HG03342 (cell line): ENCODE results near the gene THRA.

Source experiments
- ATAC-seq: cut with Tn5 transposase; IDR thresholded peaks from one replicate; pipeline ENCODE4 v1.9.1; 2021; ENCODE audit warnings: mild to moderate bottlenecking, moderate library complexity; ENCODE audit not compliant: unreplicated experiment

Gene THRA

GRCh38 chr17:40098846-40099618 lies 36.3 kb downstream of the THRA start:
- ATAC-seq: peak; percentile 55

GRCh38 chr17:40099619-40100418 lies 37.1 kb downstream of the THRA start:
- no peak for ATAC-seq

GRCh38 chr17:40100419-40100668 lies 37.6 kb downstream of the THRA start, which contains the start of gene NR1D1:
TSS of gene NR1D1 (minus strand) at chr17:40100589. CDS start at chr17:40100094, 495 bp downstream.
- no peak for ATAC-seq

- ATAC-seq: no peak
Observed at GRCh38 chr17:40100669-40101366, 38.1 kb downstream of the THRA start.

- ATAC-seq: no peak
Observed at GRCh38 chr17:40101367-40102210, 38.8 kb downstream of the THRA start.

- ATAC-seq: no peak
Observed at GRCh38 chr17:40103071-40103661, 40.4 kb downstream of the THRA start.

- no peak for ATAC-seq
Observed at GRCh38 chr17:40103688-40104087, 40.9 kb downstream of the THRA start.

- no peak for ATAC-seq
Observed at GRCh38 chr17:40104594-40105486, 42.1 kb downstream of the THRA start.

GRCh38 chr17:40105861-40106759 lies 43.3 kb downstream of the THRA start:
- ATAC-seq: no peak

GRCh38 chr17:40106760-40107521 lies 44.2 kb downstream of the THRA start:
- no peak for ATAC-seq

- no peak for ATAC-seq
Observed at GRCh38 chr17:40107522-40108174, 44.9 kb downstream of the THRA start.

- no peak for ATAC-seq
Observed at GRCh38 chr17:40108970-40109824, 46.4 kb downstream of the THRA start.

- no peak for ATAC-seq
Observed at GRCh38 chr17:40110026-40110845, 47.5 kb downstream of the THRA start.

- ATAC-seq: peak; percentile 46
Observed at GRCh38 chr17:40111221-40112128, 48.7 kb downstream of the THRA start.
